Spinal cord (tissue), 10 donors: ENCODE data around the gene ATP5MC2. TPM values are rescaled to one million over a fixed set of nuclear protein-coding genes. Genes with fewer than 3 reads are reported as not detected.

Source experiments
- DNase-seq, 6 donors: peaks; one replicate each; pipeline versions ENCODE4 v3.0.0 to v3.0.0-alpha.2; 2013 to 2015; ENCODE audit warnings: low spot score in 6 of 6, low read depth in 4 of 6
- H3K27ac ChIP-seq: one replicate; pipeline ENCODE4 v1.5.1; 2013; ENCODE audit warnings: low read depth, low read length, control low read depth
- H3K27me3 ChIP-seq: one replicate; pipeline ENCODE4 v1.6.1; 2013; ENCODE audit warnings: low read length; ENCODE audit not compliant: control insufficient read depth, insufficient read depth
- H3K36me3 ChIP-seq: one replicate; pipeline ENCODE4 v1.6.1; 2013; ENCODE audit warnings: low read length; ENCODE audit not compliant: control insufficient read depth, insufficient read depth
- H3K4me1 ChIP-seq: one replicate; pipeline ENCODE4 v1.6.1; 2013; ENCODE audit warnings: low read length; ENCODE audit not compliant: control insufficient read depth, insufficient read depth
- H3K4me3 ChIP-seq: one replicate; pipeline ENCODE4 v1.5.1; 2013; ENCODE audit warnings: low read depth, low read length, control low read depth
- H3K9me3 ChIP-seq: one replicate; pipeline ENCODE4 v1.6.1; 2013; ENCODE audit warnings: low read length; ENCODE audit not compliant: control insufficient read depth, insufficient read depth
- WGBS: methylation state at CpG from one replicate; pipeline ENCODE4 v1.1.5; 2013; ENCODE audit warnings: missing lambda C conversion rate; ENCODE audit not compliant: insufficient coverage; 5-methylcytosine and 5-hydroxymethylcytosine counted together
- polyA plus RNA-seq, 2 donors: library from polyadenylated mRNA; unstranded; fragments of 120-200 nt; gene quantifications; one replicate each; pipeline ENCODE4 v1.2.1, GENCODE V29; 2013; ENCODE audit not compliant: insufficient read length in 2 of 2
- total RNA-seq, 2 donors: library from RNA; depleted of rRNA in 1 of 2; stranded (reverse); fragments of 120-200 nt in 1 of 2; fragments of >200 nt in 1 of 2; gene quantifications; one replicate each; pipeline versions ENCODE4 v1.2.3 to v1.2.4, GENCODE V29; 2013 to 2014
- donor health status: healthy.

ATP5MC2 gene
- total and polyA plus RNA-seq, 4 donors, result 65.8 to 387 (median 298) TPM

DNA sequence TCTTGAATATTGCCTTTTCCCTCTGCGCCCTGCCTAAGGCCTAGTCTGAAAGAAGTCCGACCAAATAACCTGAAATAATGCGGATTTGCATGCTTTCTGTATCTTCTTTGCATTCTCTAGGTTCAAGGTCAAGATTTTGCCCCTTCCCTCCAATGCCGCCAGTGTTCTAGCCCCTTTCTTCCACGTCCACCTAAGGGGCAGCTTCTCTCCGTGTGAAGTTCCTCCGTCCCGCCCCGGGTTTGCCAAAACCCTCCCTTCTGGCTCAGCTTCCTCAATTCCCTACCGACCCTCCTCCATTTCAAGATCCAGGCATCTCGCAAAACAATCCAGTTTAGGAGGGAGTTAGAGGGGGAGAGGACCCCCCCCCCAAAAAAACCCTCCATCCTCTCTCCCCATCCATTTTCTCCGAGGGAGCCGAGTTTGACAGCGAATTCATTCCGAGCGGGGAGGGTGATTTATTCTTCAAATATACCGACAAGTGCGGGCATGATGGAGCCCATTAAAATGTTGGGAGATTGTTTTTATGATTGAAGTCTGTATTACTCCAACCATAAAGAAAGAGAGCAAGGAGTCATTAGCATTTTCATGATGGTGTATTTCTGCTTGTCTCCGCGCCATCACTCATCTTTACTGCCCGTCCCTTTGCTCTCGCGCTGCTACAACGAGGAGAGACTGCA lies 20.9 kb upstream of the ATP5MC2 start:
- 14% methylated on average over 9 of the region's 24 CpGs for WGBS
- no peaks in the 10 kb centered on the region for H3K36me3 ChIP-seq
- DNase-seq, result peak in 1 of 6 donors; percentile 94
- peak overlapping the region; percentile 16 for H3K27ac ChIP-seq
- H3K4me3 ChIP-seq, result peak overlapping the region; percentile 38
- no peaks in the 10 kb centered on the region for H3K9me3 ChIP-seq
- H3K4me1 ChIP-seq, result peaks cover 29% of the 10 kb centered on the region
- peaks cover 51% of the 10 kb centered on the region for H3K27me3 ChIP-seq

DNA sequence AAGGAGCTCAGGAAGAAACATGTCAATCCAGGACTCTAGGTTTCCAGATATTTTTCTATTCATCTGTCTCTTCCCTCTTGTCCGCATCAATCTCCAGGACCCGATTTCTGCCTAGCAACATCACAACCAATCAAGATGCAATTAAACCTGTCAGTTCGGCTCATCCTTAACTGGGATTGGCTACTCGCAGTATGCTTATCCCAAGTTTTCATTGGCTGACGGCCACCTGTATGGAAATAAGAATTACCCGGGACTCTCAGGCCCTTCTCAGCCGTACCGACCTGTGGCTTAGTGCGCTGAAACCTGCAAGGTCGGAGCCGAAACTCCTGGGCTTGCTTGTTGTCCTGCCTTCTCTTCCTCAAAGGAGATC lies 20.4 kb upstream of the ATP5MC2 start:
- no peaks in the 10 kb centered on the region for H3K36me3 ChIP-seq
- H3K9me3 ChIP-seq, result no peaks in the 10 kb centered on the region
- H3K27ac ChIP-seq, result peak overlapping the region; percentile 16
- H3K4me1 ChIP-seq, result peaks cover 29% of the 10 kb centered on the region
- under 1% methylated on average over 11 of the region's 11 CpGs for WGBS
- DNase-seq, result peak in 5 of 6 donors; percentile 78 to 98 (median 89)
- peaks cover 51% of the 10 kb centered on the region for H3K27me3 ChIP-seq
- peak overlapping the region; percentile 38 for H3K4me3 ChIP-seq

DNA sequence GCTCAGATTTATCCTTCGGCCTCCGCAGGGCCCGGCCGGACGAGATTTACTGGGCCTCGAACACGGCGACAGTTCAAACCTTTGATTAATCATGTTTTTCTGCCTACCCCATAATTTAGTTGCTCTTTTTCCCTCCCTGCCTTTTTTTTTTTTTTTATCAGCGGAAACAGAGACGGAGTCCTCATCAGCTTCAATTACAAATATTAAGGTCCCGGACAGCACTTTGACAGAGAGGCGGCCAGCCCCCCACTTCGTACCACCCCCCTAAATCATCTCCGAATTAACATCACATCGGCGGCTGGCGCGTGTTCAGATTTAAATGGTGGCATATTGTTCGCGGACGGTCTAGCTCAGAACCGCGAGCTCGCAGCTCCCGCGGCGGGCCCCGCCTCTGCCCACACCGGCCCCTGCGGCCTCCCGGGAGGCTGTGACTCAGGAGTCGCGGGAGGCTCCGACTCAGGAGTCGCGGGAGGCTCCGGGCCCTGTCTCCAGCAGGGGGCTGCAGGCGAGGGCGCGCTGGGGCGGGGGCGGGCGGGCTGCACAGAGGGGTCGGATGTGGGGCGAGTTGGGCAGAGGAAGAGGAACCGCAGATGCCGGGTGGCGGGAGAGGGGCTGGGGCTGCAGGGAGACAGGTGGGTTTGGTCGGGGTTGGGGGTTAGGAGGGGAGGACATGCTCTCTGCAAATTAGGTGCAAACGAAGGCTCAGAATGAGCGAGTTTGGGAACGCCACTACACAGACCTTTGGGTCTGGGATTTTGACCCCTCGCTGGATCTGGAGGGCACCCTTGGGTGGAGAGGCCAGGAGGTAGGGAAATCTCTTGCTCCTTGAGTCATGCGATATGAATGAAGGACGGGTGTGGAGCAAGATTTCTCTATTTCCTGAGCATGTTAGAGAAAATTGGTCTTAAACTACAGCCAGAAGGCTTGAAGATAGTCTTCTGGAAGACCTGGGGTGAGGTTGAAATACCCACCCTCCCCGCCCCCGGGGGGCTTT lies 19.6 kb upstream of the ATP5MC2 start:
- Histone ChIP-seq H3K36me3 (no peaks in the 10 kb centered on the region), H3K27ac (no peak overlapping the region), H3K4me1 (peaks cover 29% of the 10 kb centered on the region), H3K4me3 (peak overlapping the region; percentile 2), H3K27me3 (peaks cover 51% of the 10 kb centered on the region), H3K9me3 (no peaks in the 10 kb centered on the region)
- WGBS, result 5% methylated on average over 47 of the region's 57 CpGs
- DNase-seq, result peak in 2 of 6 donors; percentile 71 to 76

DNA sequence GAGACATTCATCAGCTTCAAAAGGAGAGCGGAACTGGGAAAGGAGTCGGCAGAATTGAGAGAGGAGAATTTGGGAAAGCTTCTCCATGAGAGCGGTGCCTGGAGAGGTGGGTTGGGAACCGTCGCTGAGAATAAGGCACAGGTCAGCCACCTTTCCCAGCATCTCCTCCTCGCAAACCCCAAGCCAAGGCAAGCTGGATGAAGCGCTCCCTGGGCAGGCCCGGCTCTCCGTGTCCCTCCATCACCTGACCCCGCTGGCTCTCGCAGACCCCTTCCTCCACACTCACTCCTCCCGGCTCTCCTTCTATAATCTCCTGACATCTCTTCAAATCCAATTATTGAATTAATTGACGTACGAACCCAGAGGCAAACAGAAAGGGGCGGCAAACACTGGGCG lies 18.9 kb upstream of the ATP5MC2 start:
- Histone ChIP-seq H3K9me3 (no peaks in the 10 kb centered on the region), H3K27ac (no peak overlapping the region), H3K27me3 (peaks cover 48% of the 10 kb centered on the region), H3K4me3 (no peak overlapping the region), H3K36me3 (no peaks in the 10 kb centered on the region), H3K4me1 (peaks cover 29% of the 10 kb centered on the region)
- DNase-seq, result peak in 1 of 6 donors; percentile 20
- 39% methylated on average over 14 of the region's 16 CpGs for WGBS

DNA sequence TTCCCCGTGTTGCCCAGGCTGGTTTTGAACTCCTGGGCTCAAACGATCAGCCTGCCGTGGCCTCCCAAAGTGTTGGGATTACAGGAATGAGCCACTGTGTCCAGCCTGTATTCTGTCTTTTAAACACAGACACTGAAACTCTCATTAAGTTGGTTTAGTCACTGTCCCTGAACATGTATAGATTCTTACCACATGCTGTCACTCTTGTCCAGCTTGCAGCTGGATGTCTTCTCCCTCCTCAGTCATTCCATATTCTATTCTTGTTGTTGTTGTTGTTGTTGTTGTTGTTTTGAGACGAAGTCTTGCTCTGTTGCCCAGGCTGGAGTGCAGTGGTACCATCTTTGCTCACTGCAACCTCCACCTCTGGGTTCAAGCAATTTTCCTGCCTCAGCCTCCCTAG lies 12.3 kb upstream of the ATP5MC2 start:
- DNase-seq, result no peak
- H3K4me1 ChIP-seq, result no peaks in the 10 kb centered on the region
- no peak overlapping the region for H3K27ac ChIP-seq
- H3K27me3 ChIP-seq, result no peaks in the 10 kb centered on the region
- H3K36me3 ChIP-seq, result no peaks in the 10 kb centered on the region
- H3K4me3 ChIP-seq, result no peak overlapping the region
- 77% methylated on average over 3 of the region's 4 CpGs for WGBS
- no peaks in the 10 kb centered on the region for H3K9me3 ChIP-seq

DNA sequence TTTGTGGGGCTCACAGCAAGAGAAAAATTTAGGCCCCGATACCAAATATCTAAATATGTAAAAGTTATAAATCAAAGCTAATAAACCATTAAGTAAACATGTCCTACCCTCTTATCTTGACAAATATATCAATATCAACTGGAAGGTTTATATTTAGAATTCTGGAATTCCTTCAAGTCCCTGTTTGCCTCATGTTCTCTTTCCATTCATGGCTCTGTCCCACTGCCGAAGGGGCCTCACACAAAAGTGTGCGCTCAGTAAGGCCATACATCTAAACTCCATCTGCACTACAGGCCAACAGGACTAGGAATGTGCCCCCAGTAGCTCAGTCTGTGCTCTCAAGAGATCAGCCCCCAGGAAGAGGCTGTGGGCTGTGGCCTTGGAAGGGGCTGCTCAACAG lies 10.6 kb upstream of the ATP5MC2 start:
- H3K27ac ChIP-seq, result no peak overlapping the region
- 52% methylated on average over 2 of the region's 3 CpGs for whole genome bisulfite sequencing
- no peaks in the 10 kb centered on the region for H3K4me1 ChIP-seq
- no peaks in the 10 kb centered on the region for H3K9me3 ChIP-seq
- H3K27me3 ChIP-seq, result no peaks in the 10 kb centered on the region
- no peak for DNase-seq
- no peaks in the 10 kb centered on the region for H3K36me3 ChIP-seq
- no peak overlapping the region for H3K4me3 ChIP-seq

GRCh38 chr12:53684654-53685220 lies 8.9 kb upstream of the ATP5MC2 start:
- H3K27ac ChIP-seq, result no peak overlapping the region
- no peaks in the 10 kb centered on the region for H3K4me1 ChIP-seq
- 79% methylated on average over 3 of the region's 3 CpGs for WGBS
- no peaks in the 10 kb centered on the region for H3K9me3 ChIP-seq
- no peaks in the 10 kb centered on the region for H3K27me3 ChIP-seq
- H3K4me3 ChIP-seq, result no peak overlapping the region
- no peaks in the 10 kb centered on the region for H3K36me3 ChIP-seq
- DNase-seq, result no peak

DNA sequence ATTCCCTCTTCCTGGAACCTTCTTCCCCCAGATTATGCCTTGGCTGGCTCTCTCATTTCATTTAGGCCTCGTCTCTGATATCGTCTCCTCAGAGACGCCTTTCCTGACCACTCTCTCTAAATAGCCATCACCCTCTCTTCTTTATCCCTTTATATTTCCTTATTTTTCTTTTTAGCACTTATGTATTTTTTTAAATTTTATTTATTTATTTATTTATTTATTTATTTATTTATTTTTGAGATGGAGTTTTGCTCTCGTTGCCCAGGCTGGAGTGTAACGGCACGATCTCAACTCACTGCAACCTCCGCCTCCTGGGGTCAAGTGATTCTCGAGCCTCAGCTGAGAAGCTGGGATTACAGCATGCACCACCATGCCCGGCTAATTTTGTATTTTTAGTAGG lies 8.1 kb upstream of the ATP5MC2 start:
- WGBS, result 89% methylated on average over 7 of the region's 9 CpGs
- no peaks in the 10 kb centered on the region for H3K36me3 ChIP-seq
- H3K27me3 ChIP-seq, result no peaks in the 10 kb centered on the region
- H3K4me1 ChIP-seq, result peaks cover 3% of the 10 kb centered on the region
- DNase-seq, result no peak
- H3K4me3 ChIP-seq, result no peak overlapping the region
- no peak overlapping the region for H3K27ac ChIP-seq
- H3K9me3 ChIP-seq, result no peaks in the 10 kb centered on the region

GRCh38 chr12:53683494-53683893 lies 7.6 kb upstream of the ATP5MC2 start:
- H3K27me3 ChIP-seq, result no peaks in the 10 kb centered on the region
- H3K4me3 ChIP-seq, result no peak overlapping the region
- no peaks in the 10 kb centered on the region for H3K36me3 ChIP-seq
- no peak for DNase-seq
- WGBS, result 100% methylated on average over 1 of the region's 2 CpGs
- H3K27ac ChIP-seq, result no peak overlapping the region
- peaks cover 4% of the 10 kb centered on the region for H3K4me1 ChIP-seq
- no peaks in the 10 kb centered on the region for H3K9me3 ChIP-seq
